ENCODE results near the gene PRKACB.
"Not testable (repeated sequence)": the region's sequence is repeated elsewhere in the genome, so short reads cannot be mapped to it uniquely, and the experiment has no call there.

Gene PRKACB

DNA sequence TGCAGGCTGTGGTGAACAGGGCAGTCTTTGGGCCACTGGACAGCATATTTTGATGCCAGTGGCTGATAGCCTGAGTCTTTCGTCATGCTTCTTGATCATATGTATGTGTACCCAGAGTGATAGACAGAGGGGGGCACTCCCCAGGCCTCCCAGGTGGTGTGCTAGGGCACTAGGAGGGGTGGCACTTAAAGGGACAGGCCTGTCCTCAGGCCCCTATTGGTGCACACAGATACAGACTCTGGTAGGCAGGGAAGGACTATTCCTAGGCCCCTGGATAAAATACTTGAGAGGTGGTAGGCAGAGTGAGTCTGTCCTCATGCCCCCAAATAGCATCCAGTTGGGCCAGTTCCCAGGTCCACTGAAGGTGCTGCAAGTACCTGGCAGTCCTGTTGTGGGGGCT, 80.8 kb downstream of the PRKACB start:
- no peak for DNase-seq

DNA sequence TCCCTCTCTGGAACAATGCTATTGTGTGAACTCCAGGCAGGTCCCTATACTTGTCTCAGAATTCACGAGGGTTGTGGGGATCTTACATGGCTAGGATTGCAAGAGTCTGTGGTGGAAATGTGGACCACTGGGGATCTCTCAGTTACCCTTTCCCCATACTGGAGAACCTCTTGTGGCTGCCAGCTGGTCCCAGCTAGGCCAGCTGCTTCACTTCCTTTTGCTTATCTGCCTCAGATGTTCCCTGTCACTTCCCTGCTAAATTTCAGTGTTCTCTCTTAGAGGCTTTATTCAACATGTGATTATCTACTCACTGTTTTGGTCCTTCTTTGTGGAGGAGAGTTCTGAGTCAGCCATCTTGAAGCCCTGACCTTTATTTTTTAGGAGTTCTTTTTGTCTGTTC, 81.6 kb downstream of the PRKACB start:
- DNase-seq = no peak

DNA sequence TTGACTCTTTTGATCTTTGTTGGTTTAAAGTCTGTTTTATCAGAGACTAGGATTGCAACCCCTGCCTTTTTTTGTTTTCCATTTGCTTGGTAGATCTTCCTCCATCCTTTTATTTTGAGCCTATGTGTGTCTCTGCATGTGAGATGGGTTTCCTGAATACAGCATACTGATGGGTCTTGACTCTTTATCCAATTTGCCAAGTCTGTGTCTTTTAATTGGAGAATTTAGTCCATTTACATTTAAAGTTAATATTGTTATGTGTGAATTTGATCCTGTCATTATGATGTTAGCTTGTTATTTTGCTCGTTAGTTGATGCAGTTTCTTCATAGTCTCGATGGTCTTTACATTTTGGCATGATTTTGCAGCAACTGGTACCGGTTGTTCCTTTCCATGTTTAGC, 88.6 kb downstream of the PRKACB start:
- DNase-seq = not testable (repeated sequence)

DNA sequence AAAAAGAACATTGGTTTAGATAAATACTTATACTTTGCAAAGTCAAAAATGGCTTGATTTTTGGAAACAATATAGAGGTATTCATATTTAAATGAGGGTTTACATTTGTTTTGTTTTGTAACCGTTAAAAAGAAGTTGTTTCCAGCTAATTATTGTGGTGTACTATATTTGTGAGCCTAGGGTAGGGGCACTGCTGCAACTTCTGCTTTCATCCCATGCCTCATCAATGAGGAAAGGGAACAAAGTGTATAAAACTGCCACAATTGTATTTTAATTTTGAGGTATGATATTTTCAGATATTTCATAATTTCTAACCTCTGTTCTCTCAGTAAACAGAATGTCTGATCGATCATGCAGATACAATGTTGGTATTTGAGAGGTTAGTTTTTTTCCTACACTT, 92.2 kb downstream of the PRKACB start:
- no peak for DNase-seq

DNA sequence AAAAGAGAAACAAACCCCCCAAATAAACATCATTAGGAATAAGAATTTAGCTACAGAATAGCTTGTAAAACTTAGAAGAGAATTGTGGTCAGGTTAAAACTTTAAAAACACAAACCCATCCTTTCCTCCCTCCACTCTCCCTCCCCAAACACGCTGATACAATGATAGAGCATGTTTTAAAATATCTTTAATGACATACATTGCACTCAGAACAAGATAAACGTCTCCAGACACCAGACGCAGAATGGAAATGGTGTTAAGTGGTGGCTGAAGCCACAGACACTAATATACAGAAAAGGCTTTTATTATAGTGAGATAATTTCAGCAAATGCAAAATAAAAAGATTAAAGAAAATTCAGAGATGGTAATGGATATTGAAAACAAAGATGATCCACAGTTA, 98.6 kb downstream of the PRKACB start:
- DNase-seq = no peak

DNA sequence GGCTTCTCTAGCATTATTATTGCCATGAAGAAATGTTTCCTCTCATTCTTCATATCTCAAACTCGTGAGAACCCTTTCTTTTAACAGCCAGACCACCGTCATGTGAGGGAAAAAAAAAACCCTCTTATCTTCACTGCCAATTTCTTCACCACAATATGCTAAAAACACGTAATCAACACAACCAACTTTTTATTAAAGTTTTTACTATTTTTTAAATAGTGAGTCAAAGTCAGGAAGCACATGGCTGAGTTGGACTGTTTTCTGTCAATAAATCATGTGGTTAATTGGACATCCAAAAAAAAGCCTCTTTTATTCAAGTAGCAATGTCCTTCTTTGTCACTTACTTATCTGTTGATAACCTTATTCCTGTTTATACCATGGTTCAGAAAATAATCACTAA, 101.5 kb downstream of the PRKACB start:
- no peak for DNase-seq

DNA sequence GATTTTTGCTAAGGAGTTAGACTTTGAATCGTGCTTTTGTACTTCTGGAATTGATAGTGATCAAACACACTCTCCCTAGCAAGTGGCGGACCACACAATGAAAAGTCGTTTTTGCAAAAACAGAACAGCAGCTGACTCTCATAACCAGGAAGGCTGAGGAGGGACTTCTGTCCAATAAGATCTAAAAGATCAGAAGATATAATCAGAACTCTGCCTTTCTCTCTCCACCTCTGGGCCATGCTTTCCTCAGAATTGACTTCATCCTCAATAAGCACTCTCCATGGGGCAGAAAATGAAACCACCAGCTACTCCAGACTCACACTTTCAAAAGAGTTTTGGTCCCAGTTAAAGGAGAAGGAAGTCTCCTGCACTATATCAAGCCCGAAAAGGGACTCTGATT, 102.1 kb downstream of the PRKACB start:
- no peak for DNase-seq

DNA sequence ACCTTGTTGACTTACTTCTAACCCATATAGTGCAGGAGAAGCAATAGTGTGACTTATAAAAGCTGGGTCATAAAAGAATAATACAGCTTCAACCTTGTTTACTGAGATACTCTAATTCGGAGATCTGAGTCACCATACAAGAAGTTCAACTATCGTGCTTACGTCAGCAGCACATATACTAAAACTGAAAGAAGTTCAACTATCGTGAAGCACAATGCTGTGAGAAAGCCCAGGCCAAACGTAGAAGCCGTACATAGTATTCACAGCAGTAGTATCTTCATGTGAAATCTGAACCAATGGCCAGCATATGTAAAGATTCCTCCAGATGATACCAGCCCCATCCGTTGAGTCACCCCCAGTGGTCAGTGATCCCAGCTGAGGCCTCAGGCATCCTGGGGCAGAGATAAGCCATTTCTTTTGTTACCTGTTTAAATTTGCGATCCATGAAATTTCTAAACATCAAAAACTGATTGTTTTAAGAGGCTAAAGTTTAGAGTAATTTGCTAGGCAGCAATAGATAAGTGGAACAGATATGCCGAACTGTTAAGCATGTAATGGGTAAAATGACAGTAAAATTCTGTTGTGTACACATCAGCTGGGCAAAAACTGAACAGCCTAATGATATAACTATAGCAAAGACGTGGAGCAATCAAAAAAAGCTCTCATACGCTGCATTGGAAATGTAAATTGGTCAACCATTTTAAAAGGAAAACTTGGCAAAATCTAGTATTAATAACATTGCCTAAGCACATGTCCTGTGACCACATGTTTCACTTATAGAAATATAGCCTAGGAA, 103.6 kb downstream of the PRKACB start:
- DNase-seq = no peak

DNA sequence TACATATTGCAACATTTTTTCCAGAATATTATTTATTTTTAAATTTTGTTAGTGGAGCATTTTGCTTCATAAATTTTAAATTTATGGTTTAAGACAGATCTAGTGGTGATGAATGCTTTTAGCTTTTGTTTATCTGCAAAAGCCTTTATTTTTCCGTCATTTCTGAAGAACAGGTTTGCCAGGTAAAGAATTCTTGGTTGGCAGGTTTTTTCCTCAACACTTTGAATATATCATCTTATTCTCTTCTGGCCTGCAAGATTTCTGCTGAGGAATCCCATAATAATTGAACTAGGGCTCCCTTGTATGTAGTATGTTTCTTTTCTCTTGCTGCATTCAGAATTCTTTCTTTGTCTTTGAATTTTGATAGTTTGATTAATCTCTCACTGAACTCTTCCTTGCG, 106.6 kb downstream of the PRKACB start:
- DNase-seq = no peak

DNA sequence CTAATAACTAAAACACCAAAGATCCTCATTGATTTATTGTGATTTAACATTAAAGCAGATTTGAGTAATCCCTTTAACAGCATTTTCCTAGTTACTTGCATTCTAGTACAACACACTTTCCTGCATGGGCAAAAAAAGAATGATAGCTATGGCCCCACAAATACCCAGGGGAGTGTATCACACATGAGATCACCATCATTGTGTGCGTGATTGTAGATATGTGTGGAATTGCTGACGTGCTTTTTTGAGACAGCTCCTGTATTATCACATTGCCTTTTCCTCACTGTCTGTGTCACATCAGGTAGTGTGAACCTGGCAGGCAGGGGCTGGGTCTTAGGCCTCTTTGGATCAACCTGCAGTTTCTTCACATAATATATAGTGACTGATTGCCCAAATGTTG, 109.0 kb downstream of the PRKACB start:
- DNase-seq = no peak

DNA sequence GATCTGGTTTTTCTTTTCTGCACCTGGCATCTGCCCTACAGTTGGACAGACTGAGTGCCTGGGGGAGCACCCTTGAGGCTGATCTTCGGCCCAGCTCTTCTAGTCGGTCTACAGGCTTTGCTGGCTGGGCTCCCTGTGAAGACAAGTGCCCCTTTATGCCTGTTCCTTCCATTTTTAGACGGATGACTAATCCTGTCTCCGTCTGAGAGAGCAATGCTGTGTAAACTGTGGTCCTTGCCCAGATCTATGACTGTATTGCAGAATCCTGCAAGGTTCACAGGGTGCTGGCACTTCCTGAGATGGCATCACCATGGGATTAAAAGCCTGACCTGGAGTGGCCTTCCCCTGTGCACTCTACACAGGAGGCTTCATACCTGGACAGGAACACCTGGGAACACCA, 109.8 kb downstream of the PRKACB start:
- DNase-seq = no peak

DNA sequence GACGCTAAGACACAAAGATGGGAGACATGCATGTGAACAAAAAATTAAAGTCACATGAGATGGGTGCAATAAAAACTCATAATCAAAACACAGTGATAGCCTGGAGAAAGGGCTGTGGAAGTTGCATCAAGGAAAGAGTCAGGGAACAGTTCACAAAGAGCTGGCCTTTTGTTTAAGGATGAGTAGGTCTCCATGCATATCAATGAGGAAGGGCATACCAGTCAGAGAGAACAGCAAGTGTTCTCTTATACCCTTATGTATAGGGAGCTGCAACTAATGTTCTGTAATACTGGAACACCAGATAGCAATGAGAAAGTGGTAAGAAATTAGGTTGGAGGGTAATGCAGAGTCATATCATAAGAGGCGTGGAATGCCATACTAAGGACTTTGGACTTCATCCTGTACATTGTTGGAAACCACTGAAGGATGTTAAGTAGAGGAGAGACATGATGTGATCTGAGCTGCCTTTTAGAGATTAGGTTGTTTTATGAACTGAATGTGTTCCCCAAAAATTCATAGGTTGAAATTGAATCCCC, 110.7 kb downstream of the PRKACB start:
- DNase-seq = no peak

DNA sequence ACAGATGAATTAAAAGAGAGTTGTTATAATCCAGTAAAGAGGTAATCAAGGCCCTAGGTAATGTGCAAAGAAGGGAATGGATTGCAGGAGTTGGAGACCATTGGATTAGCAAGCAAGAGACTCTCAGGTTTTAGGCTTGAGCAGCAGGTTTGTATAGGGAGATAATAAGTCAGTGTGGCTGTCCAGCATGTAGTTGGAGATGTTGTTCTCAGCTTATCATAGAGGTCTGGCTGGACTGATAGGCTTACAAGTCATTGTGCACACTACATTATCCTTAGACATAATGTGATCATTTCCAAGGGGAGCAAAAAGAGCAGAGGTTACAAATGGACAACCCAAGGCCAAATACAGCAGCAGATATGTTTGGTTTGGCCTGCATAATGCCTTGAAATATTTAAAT, 111.5 kb downstream of the PRKACB start:
- DNase-seq = no peak

DNA sequence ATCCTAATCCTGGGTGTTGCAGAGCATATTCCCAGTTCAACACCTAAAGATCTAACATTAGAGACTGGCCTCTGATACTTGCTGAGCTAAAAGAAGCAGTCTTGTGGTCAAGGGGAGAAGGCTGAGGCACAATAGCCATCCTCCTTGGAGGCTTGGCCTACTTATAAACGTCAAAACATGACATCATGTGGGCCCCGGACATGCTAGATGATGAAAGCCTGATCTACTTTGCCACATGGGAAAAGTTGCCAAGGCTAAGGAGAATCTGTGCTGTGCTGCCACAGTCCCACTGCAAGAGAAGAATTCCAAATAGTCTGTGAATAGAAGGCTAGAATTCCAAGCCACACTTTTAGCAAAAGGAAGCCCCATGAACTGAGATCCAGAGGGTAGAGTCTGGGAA, 113.5 kb downstream of the PRKACB start:
- no peak for DNase-seq

DNA sequence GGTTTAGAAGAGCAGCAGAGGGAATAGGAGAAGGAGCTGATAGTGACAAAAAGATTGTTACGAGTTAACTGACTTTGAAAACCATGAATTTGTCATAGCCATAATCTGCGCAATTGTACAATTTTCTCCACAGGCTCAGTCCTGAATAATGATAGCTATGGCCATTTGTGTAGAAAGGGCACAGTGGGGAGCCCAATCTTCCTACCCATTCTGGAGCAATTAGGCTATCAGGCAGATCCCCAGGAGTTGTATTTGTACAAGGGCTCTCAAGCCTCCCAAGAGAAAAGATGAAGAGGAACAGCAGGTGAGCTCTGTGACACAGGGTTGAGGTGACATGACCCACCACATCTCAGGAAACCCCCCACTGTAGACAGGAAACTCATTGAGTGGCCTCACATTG, 115.3 kb downstream of the PRKACB start:
- DNase-seq = no peak

DNA sequence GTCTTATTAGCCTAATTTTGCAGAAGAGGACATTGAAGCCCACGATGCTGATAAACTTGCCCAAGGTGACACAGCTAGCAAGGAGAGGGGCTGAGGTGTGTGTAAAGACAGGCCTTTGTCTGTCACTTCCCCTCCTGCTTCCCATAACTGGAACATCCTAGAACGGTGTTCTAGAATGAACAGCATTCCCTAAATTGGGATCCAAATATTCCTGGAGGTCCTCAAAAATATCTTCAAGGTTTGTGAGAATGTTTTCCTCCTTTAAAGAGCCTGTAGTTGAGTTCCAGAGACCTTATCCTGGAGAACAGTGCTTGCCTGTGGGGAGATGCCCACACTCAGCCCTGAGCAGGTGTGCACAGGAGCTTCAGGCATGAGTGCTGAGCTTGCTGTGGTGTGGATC, 115.9 kb downstream of the PRKACB start:
- no peak for DNase-seq

DNA sequence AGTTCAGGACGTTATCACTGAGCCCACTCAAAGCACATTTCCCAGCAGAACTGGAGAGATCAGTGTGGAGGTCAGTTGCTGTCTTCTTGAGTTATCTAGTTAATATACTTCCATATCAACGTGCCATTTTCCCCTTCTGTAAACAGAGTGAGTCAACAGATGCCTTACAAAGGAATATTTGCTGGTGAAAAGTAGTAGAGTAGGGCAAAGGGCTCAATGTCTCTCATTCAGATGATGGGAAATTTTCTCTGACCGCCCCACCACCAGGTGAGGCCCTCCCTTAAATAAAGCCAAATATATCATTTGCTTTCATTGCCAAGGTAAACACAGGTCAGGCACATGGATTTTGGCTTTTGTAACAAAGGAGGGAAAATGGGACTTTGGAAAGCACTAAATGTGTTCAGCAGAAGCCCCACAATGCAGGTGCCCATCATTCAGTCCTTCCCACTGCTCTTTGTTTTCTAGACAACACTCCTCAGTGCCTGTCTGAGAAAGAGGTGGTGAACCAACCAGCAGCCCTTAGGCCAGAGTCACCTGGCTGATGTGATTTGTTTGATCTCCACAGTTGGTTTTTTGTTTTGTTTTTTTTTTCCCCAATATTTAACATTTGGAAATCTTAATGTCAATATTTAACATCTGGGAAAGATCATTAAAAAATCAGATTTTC, 116.9 kb downstream of the PRKACB start:
- no peak for DNase-seq

DNA sequence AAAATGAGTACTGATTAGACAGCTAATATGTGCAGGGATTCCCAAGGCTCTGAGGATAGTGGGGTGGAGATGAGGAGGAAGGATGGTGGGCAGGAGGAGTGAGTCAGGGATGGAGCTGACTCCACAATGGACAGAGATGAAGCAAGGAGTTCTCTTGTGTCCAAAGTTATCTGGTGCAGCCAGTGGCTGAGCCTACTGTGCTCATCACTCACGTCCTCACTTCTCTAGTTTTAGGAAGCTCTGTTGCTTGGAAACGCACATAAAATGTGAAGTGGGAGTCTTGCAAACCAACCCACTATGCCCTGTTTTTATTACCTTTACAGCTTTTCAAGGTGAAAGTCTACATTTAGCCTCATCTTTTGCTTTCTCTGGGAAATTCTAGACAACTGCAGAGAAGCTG, 120.9 kb downstream of the PRKACB start:
- DNase-seq = no peak

DNA sequence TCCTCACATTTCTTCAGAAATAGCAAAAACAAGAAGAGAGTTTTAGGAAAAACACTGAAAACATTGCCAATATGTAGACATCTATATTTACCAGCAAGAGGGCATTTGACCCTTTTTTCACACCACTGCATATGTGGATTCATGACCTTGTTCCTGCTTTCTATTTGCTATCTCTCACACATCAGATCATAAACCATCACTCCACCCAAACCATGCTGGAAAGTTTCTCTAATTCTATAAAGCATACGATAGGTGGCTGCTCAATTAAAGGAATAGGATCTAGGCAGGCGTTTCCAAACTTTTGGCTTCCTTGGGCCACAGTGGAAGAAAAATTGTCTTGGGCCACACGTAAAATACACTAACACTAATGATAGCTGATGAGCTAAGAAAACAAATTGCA, 121.8 kb downstream of the PRKACB start:
- no peak for DNase-seq

DNA sequence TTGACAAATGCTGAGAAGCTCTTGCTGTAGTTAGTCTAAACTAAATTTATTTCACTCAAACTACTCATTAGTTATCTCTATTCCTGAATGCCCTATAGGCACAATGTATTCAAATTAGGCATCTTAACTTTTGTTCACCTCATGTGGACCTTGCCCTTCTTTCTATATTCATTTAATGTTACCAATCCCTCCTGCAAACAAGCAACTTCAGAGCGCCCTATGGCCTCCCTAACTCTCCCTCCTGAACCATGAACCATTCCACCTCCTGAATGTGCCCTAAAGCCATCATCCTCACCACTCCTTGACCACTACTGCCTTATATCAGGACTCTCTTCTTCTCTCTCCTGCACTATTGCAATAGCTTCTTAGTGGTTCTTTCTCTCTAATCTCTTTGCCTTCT, 122.7 kb downstream of the PRKACB start:
- DNase-seq = no peak

DNA sequence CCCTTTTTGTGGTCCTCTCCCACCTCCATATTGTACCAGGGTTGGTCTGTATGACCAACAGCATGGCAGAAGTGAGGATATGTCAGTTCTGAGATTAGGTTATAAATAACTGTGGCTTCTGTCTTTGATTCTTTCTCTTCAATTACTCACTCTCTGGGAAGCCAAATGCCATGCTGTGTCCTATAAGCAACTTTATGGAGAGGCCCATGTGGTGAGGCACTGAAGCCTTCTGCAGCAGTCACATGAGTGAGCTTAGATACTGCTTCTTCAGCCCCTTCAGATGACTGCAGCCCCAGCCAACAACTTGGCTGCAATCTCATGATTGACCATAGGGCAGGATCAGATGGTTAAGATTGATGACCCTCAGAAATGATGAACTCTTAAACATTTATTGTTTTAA, 123.4 kb downstream of the PRKACB start:
- DNase-seq = no peak

DNA sequence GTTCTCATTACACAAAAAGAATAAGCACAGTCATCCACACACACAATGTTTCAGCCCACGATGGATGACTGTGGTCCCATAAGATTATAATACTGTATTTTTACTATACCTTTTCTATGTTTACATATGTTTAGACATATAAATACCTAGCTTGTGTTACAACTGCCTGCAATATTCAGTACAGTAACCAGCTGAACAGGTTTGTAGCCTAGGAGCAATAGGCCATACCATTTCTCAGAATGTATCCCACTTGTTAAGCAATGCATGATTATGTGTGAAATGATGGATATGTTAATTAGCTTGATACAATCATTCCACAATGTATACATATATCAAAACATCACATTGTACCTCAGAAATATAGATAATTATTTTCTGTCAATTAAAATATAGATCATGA, 124.3 kb downstream of the PRKACB start:
- no peak for DNase-seq

DNA sequence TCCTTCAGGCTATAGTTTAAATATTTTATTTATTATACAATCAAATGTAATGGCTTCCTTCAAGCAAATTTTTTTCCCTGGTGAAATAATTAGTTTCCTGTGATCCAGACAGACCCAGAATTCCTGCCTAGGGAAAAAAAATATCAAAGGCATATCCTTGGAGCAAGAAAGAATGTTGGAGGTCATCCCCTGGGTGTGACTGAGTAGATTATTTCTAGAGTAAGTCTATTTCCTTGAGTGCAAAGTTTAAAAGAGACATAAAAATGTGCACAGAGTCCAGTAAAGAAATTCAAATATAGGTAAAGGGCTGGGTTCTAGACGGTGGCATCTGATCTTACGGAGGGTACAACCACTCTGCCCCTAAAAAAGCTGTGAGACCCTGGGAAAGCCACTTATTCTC, 125.2 kb downstream of the PRKACB start:
- no peak for DNase-seq

DNA sequence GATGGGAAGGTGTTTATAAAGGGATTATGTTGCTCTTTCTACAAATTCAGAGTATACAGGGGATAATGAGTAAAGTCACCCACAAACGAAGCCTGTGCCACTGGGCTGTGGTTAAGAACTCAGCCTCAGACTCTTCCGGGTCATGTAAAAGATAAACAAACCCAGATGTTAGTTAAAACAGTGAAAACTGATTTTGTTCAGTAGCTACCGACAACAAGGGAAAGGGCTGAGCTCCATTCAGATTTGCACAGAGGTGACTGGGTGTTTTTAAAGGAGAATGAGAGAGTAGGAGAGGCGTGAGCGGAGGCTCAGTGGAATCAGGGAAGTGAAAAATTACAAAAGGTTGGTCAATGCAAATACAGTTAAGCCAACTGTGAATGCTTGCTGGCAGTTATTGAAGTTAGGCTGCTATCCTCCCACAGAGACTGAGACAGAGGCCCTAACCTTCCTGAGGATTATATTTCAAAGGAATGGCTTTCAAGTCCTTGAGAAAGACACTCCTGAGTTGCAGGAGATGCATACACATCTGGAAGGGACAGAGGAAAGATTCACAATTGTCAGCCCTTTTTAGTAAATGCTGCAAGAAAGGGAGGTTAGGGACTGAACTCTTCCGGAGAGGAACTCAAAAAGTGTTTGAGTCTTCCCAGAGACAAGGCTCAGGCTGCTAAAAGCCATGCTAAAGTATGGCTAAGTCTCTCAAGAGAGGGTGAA, 127.5 kb downstream of the PRKACB start:
- DNase-seq = peak; percentile 9
